ENCODE measurements around the gene LAMA3. TPM values are rescaled to one million over a fixed set of nuclear protein-coding genes. Genes with fewer than 3 reads are reported as not detected.
A peak's percentile ranks its signal among the peaks of the same experiment; 100 is the strongest.

LAMA3 gene
- total RNA-seq, 1 donor from 2014 or later: 106 TPM

- no peaks in the 10 kb centered on the region for H3K4me1 ChIP-seq
- no peaks in the 10 kb centered on the region for H3K9me3 ChIP-seq
- peak overlapping the region; percentile 60 for H3K27ac ChIP-seq
- TF ChIP-seq CTCF (IDR thresholded peaks at IDR 0.05): no peak
- TF ChIP-seq POLR2A (IDR thresholded peaks at IDR 0.05): no peak
- TF ChIP-seq POLR2AphosphoS5 (IDR thresholded peaks at IDR 0.05; ENCODE audit: insufficient read depth in 1 of 2, low read depth in 1 of 2): peak; percentile 63 to 85
- DNase-seq (ENCODE audit: extremely low spot score in 2 of 2): peak; percentile 90 to 98
- H3K4me3 ChIP-seq: peak overlapping the region in 1 of 2 donors; percentile 42
- H3K27me3 ChIP-seq: no peaks in the 10 kb centered on the region
- H3K36me3 ChIP-seq: peaks cover 0 to 20% of the 10 kb centered on the region in 2 donors
- intact Hi-C loops (cut with DNase I): no loop called here
Measured at GRCh38 chr18:23872701-23873550, 183.7 kb downstream of the LAMA3 start.

- H3K9me3 ChIP-seq: no peaks in the 10 kb centered on the region
- intact Hi-C loops (cut with DNase I): loop anchor here (5.0 kb wide), 1 partner anchor 44 kb away; no protein-coding TSS in a partner anchor
- TF ChIP-seq POLR2A (IDR thresholded peaks at IDR 0.05) (no peak), CTCF (IDR thresholded peaks at IDR 0.05) (no peak), POLR2AphosphoS5 (IDR thresholded peaks at IDR 0.05; ENCODE audit: insufficient read depth in 1 of 2, low read depth in 1 of 2) (no peak)
- H3K4me1 ChIP-seq: no peaks in the 10 kb centered on the region
- no peaks in the 10 kb centered on the region for H3K27me3 ChIP-seq
- H3K27ac ChIP-seq: no peak overlapping the region
- peak overlapping the region in 1 of 2 donors; percentile 42 for H3K4me3 ChIP-seq
- DNase-seq (ENCODE audit: extremely low spot score in 2 of 2): peak in 1 of 2 donors; percentile 69
- H3K36me3 ChIP-seq: peaks cover 0 to 35% of the 10 kb centered on the region in 2 donors
Measured at GRCh38 chr18:23875966-23876895, 187.0 kb downstream of the LAMA3 start.

- H3K4me3 ChIP-seq: no peak overlapping the region
- H3K27me3 ChIP-seq: no peaks in the 10 kb centered on the region
- intact Hi-C loops (cut with DNase I): loop anchor here (5.0 kb wide), 1 partner anchor 45 kb away; no protein-coding TSS in a partner anchor
- TF ChIP-seq CTCF (IDR thresholded peaks at IDR 0.05) (no peak), POLR2A (IDR thresholded peaks at IDR 0.05) (no peak), POLR2AphosphoS5 (IDR thresholded peaks at IDR 0.05; ENCODE audit: insufficient read depth in 1 of 2, low read depth in 1 of 2) (no peak)
- peak in 1 of 2 donors; percentile 69 for DNase-seq (ENCODE audit: extremely low spot score in 2 of 2)
- H3K27ac ChIP-seq: peak overlapping the region; percentile 13
- no peaks in the 10 kb centered on the region for H3K9me3 ChIP-seq
- peaks cover 0 to 35% of the 10 kb centered on the region in 2 donors for H3K36me3 ChIP-seq
- no peaks in the 10 kb centered on the region for H3K4me1 ChIP-seq
Measured at GRCh38 chr18:23876921-23877320, 187.7 kb downstream of the LAMA3 start.

GRCh38 chr18:23877371-23877770, 188.1 kb downstream of the LAMA3 start:
- H3K4me1 ChIP-seq: no peaks in the 10 kb centered on the region
- peaks cover 0 to 37% of the 10 kb centered on the region in 2 donors for H3K36me3 ChIP-seq
- intact Hi-C loops (cut with DNase I): loop anchor here (5.0 kb wide), 1 partner anchor 45 kb away; no protein-coding TSS in a partner anchor
- H3K9me3 ChIP-seq: no peaks in the 10 kb centered on the region
- no peaks in the 10 kb centered on the region for H3K27me3 ChIP-seq
- TF ChIP-seq POLR2A (IDR thresholded peaks at IDR 0.05) (no peak), CTCF (IDR thresholded peaks at IDR 0.05) (no peak), POLR2AphosphoS5 (IDR thresholded peaks at IDR 0.05; ENCODE audit: insufficient read depth in 1 of 2, low read depth in 1 of 2) (no peak)
- H3K4me3 ChIP-seq: no peak overlapping the region
- H3K27ac ChIP-seq: peak overlapping the region; percentile 13
- peak in 1 of 2 donors; percentile 37 for DNase-seq (ENCODE audit: extremely low spot score in 2 of 2)
